HG03159 (cell line): ENCODE results near the gene RXFP1.
"Not testable (repeated sequence)": the region's sequence is repeated elsewhere in the genome, so short reads cannot be mapped to it uniquely, and the experiment has no call there.

Experiments
- ATAC-seq: cut with Tn5 transposase; IDR thresholded peaks from one replicate; pipeline ENCODE4 v1.9.1; 2021; ENCODE audit warnings: mild to moderate bottlenecking, moderate library complexity; ENCODE audit not compliant: unreplicated experiment

The RXFP1 gene

DNA sequence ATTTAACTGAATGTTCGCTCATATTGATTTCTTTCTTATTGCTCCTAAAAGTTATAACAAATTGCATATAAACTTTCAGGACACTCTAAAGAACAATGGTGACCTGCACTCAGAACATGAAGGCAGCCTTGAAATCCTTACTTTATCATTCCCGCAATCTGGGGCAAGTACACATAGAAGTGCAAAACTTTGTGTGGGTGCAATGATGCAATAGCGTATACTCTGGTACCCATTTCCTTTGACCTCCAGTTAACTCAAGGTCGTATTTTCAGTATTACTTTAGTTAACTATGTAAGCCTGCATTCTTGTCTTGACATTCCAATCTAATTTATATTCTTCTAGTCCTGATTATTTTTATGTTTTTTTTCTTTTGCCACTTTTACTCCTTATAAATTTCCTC is 85.3 kb downstream of the RXFP1 start:
- ATAC-seq = no peak

DNA sequence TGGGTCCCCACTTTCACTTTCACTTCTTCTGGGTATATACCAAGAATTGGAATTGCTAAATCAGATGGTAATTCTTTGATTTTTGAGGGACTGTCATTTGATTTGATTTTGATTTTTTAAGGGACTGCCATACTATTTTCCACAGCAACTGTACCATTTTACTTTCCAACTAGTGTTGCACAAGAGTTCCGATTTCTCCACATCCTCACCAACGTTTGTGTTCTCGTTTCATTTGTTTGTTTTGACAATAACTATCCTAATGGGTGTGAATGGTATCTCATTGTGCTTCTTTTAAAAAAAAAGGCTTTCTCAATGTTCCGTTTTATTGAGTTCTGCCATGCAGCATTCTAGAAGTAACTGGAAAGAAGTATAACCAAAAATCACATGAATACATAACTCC is 87.4 kb downstream of the RXFP1 start:
- no peak for ATAC-seq

DNA sequence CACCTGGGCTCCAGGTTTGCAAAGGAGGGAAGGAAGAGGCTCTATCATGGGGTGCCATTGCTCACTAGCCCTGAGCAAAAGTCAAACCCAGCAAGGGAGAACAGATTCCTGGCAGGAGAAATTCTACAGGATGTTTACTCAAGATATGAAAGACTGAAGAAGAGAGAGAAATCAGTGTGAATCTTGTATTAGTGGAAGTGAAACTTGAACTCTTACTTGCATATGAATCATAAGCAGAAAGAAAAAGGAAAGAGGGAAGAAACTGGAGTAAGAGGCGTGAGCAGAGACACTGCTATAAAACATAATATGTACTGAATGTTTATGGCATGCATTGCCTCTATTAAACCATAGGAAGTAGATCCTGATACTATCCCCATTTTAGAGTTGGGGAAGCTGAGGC is 89.1 kb downstream of the RXFP1 start:
- peak; percentile 96 for ATAC-seq

DNA sequence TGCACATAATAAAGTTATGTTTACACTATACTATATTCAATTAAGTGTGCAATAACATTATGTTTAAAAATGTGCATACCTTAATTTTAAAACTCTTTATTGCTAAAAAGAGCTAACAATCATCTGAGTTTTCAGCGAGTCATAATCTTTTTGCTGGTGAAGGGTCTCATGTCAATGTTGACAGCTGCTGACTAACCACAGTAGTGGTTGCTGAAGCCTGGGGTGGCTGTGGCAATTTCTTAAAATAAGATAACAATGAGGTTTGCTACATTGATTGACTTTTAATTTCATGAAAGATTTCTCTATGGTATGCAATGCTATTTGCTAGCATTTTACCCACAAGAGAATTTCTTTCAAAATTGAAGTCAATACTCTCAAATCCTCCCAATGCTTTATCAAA is 91.4 kb downstream of the RXFP1 start:
- ATAC-seq = no peak

DNA sequence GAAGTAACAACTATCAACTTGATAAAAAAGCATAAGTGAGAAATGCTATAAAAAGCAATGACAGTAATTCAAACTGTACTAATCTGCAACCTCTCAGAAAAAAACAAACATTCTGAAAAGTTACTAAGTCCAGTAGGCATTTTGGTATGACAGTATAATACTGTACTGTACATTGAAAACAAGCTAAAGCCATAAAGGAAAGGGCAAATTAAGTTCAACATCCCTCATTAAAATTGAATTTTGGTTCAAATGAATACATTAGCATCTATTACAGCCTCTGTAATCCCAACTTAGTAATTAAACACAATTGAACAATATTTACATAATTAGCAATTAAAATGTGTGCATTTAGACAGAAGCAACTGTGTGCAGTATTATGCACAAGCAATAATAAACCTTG is 96.3 kb downstream of the RXFP1 start:
- ATAC-seq = no peak

DNA sequence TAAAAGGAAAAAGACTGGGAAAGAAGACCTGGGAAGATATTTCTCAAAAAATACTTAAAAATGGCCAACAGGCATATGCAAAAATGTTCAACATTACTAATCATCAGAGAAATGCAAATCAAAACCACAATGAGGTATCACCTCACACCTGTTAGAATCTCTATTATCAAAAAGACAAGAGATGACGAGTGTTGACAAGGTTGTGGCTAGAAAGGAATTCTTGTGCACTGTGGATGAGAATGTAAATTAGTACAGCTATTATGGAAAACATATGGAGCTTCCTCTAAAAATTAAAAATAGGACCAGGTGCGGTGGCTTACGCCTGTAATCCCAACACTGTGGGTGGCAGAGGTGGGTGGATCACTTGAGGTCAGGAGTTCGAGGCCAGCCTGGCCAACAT is 100.0 kb downstream of the RXFP1 start:
- ATAC-seq = peak; percentile 46

DNA sequence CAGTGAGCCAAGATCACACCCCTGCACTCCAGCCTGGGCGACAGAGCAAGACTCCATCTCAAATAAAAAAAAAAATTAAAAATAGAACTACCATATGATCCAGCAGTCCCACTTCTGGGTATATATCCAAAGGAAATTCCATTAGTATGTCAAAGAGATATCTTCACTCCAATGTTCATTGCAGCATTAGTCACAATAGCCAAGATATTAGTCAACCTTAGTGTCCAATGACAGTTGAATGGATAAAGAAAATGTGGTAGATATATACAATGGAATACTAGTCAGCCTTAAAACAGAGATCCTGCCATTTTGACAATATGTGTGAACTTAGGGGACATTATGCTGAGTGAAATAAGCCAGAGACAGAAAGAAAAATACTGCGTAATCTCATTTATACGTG is 100.6 kb downstream of the RXFP1 start:
- no peak for ATAC-seq

DNA sequence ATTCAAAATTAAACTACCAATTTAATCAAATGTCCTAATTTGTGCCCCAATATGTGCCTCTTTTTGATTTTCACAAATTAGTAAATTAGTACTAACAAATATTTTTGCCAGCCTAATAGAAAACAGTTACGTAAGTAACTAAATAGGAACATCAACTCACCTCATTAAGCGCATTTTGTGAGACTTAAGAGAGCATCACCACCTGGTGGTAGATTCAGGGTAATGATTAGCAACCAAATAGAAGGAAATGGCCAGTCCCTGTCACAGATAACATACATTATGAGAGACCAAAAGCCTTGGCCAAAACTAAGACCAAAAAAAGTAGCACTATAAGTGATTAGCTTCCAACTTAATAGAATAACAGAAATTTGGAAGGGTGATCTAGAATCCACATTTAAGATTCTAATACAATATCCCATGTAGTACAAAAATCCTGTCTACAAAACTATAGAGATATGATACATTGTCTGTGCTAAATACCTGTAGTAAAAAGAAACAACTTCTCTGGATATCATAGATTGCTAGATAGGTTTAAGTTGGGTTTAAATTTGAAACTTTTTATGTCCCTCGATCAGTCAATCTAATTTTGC is 103.3 kb downstream of the RXFP1 start:
- ATAC-seq = peak; percentile 88

DNA sequence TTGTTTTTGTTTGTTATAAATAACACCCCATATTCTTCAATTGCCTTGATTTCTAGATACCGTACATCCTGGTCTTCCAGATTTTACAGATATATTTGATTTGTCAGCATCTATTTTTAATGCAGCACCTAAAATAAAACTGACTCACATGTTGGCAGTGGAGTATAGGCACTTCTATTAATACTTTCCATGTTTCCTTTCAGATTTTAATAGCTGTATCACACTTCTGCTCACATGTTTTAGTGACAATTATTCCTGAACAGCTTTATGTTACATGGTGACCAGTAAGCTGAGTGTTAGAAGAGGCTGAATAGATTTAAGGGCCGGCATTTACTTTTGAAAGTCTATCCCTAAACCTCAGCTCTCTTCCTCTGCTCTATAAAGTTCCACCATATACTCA is 103.9 kb downstream of the RXFP1 start:
- no peak for ATAC-seq

DNA sequence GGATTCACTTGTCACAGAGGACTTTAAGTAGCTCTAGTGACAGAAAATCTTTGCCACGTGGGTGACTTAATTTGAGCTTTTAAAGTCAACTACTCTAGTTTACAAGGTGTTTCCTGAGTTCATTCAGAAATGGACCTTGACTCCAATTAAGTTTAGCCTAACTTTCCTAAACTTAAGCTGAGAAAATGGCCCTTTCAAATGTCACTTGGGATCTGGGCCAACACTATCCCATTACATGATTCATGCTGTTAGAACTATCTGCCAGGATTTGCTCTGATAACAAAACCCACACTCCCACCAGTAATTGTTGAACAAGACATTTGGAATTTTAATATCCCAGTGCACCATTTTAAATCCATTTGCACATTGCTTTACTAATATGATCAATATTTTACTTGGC is 109.2 kb downstream of the RXFP1 start:
- no peak for ATAC-seq

DNA sequence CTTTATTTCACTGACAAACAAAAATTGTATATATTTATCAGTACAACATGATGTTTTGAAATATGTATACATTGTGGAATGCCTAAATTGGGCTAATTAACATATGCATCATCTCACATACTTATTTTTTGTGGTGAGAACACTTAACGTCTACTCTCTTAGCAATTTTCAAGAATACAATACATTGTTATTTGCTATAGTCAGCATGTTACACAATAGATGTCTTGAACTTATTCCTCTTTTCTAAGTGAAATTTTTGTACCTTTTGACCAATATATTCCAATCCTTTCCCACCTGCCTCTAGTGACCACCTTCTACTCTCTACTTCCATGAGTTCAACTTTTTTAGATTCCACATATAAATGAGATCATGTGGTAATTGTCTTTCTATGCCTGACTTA is 114.9 kb downstream of the RXFP1 start:
- no peak for ATAC-seq

DNA sequence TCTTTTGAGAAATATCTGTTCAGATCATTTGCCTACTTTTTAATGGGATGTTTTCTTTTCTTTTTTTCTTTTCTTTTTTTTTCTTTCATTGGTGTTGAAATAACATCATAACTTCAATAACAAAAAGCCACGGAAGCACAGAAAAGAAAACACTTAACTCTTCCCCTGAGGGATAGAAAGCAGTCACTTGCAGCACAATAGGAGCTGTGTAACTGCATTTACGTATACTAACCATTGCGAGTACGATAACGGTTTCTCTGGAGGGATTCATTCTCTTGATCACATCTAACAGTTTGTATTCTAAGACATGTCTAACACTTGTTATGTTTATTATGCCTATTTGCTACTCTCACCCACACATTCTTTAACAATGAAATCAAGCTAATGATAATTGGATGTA is 122.7 kb downstream of the RXFP1 start:
- no peak for ATAC-seq

DNA sequence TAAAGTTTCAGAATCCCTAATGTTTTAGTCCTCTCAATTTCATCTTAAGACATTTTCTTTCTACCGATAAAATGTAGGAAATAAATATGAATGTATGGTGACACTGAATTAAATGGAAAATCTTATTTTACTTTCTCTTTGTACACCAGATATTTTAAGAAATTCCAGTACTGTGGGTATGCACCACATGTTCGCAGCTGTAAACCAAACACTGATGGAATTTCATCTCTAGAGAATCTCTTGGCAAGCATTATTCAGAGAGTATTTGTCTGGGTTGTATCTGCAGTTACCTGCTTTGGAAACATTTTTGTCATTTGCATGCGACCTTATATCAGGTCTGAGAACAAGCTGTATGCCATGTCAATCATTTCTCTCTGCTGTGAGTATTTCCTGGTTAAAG is 123.1 kb downstream of the RXFP1 start:
- ATAC-seq = no peak

DNA sequence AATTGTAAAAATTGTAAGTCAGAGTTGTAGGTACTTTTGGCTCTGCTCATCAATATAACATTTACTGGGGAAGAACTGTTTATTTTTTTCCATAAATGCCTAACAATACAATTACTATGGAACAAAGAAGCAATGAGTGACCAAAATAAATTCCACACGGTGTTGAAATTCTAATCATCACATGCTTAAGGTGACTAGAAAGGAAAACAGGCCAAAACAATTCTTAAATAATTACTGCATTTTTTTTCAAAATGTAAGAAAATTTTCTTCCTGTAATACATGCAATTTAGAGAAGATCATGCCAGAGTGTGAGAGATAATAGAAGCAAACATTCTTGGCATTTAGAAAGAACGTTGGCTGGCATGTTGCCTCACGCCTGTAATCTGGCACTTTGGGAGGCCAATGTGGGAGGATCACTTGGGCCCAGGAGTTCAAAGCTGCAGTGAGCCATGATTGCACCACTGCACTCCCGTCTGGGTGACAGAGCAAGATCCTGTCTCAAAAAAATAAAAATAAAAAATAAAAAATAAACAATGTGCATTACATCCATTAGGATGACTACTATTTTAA is 127.5 kb downstream of the RXFP1 start:
- ATAC-seq = no peak

DNA sequence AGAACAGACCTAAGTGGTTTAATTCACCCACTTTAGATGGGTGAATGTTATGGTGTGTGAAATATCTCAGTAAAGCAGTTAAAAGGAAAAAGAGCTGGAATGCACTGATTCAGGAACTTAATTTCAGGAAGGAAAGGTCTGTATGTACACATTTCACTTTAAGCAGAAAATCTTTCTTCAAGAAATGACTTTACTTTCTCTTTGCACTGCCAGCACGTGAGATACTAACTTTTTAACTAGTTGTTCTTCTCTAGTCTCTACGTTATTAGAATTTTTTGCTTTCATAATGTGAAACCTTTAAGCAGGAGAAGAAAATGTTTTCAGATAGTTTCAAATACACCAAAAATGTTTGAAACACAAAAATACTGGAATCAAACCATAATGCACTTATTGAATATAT is 131.2 kb downstream of the RXFP1 start:
- ATAC-seq = no peak

DNA sequence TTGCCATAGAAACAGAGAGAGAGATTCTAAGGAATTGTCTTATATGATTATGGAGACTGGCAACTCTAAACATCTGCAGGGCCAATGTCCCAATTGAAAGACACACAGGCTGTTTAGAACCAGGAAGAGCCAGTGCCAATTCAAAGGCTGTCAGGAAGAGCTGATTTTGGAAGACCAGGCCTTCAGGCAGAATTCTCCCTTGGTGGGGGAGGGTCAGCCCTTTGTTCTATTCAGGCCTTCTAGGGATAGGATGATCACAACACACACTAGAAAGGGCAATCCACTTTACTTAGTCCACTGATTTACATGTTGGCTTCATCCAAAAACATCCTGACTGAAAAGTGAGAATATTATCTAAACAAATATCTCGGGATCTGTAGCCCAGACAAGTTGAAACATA is 134.8 kb downstream of the RXFP1 start:
- ATAC-seq = no peak

DNA sequence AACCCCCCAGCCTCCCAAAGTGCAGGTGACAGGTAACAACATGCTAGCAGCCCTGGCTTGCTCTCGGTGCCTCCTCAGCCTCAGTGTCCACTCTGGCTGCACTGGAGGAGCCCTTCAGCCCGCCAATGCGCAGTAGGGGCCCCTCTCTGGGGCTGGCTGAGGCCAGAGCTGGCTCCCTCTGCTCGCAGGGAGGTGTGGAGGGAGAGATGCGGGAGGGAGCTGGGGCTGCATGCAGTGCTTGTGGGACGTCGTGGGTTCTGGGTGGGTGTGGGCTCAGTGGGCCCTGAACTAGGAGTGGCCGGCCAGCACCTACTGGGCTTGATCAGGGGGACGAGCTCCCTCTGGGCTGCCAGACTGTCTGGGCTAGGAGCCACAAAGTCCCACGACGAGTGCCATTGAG is 135.6 kb downstream of the RXFP1 start:
- ATAC-seq = no peak

DNA sequence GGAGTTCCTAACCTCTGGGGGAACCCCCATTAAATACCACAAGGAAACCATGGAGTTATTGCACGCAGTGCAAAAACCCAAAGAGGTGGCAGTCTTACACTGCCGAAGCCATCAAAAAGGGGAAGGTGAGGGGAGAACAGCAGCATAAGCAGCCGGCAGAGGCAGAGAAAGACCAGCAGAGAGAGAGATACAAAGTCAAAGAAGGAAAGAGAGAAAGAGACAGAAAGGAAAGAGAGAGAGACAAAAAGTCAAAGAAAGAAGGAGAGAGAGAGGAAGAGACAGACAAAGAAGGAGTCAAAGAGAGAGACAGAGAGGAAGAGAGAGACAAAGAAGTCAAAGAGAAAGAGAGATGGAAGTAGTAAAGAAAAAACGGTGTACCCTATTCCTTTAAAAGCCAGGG is 141.6 kb downstream of the RXFP1 start:
- ATAC-seq = not testable (repeated sequence)

DNA sequence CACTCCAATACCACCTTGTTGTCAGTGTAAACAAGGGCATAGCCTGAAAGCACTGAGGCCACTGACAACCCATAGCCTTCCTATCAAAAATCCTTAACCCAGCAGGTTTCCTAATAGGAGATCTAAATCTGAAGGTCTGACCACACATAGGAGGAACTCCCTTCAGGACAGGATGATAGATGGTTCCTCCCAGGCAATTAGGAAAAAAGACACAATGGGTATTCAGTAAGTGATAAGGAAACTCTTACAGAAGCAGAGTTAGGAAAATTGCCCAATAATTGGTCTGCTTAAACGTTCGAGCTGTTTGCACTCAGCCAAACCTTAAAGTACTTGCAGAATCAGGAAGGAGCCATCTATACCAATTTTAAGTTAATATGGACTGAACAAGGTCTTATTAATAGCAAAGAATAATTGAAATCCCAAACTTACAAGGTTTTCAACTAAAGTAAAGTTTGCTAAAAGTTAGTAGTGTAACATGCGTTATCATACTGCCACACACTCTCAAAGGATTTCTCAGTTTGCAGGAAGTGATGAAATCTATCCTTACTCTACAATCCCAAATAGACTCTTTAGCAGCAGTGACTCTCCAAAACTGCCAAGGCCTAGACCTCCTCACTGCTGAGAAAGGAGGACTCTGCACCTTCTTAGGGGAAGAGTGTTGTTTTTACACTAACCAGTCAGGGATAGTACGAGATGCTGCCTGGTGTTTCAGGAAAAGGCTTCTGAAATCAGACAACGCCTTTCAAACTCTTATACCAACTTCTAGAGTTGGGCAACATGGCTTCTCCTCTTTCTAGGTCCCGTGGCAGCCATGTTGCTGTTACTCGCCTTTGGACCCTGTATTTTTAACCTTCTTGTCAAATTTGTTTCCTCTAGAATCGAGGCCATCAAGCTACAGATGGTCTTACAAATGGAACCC is 142.3 kb downstream of the RXFP1 start:
- not testable (repeated sequence) for ATAC-seq

DNA sequence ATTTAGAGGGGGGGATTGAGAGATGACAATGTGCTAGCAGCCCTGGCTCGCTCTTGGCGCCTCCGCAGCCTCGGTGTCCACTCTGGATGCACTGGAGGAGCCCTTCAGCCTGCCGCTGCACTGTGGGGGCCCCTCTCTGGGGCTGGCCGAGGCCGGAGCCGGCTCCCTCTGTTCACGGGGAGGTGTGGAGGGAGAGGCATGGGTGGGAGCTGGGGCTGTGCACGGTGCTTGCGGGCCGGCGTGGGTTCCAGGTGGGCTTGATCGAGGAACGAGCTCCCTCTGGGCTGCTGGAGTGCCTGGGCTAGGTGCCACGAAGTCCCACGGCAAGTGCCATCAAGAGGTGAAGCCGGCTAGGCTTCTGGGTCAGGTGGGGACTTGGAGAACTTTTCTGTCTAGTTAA is 143.1 kb downstream of the RXFP1 start:
- ATAC-seq = no peak

DNA sequence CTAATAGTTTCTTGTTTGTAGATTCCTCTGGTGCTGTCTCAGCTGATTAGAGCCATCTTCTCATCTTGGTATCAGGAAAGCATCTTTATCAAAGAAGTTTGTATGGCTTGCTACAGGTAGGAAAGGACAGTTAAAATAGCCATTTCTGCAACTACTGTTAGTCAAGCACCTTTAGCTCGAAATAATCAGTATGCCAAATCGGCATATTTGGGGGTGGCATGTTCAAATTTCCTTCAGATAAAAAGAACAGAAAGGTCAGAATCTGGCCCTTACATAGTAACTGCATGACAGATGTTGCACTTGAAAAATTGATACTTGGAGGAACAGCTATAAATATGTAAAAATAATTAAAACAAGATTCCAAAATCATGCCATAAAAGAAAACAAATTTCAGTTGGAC is 145.2 kb downstream of the RXFP1 start:
- ATAC-seq = no peak

DNA sequence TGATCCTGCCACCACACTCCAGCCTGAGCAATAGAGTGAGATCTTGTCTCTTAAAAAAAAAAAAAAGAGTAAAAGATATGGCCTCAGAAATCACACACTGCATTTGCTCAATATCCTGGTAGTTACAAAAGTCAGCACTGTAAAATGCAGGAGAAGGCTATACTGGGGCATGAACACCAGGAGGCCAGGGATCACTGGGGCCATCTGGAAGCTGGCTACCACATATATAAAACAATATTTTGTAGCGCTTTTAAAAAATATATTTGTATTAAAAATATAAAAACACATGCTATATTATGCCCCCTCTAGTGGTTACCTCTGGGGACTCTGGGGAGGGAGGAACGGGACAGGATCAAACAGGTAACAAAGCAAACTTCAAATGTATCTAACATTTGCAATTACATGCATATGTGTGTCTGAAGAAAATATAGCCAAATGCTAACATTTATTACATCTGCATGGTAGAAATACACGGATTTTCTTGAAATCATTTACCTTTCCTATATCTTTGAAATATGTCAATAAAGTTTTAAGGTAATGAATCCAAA is 146.0 kb downstream of the RXFP1 start:
- no peak for ATAC-seq
